HG03521 (cell line): ENCODE data around the gene TP53INP2.
"Not testable (repeated sequence)": the region's sequence is repeated elsewhere in the genome, so short reads cannot be mapped to it uniquely, and the experiment has no call there.

Experiments used
- ATAC-seq: cut with Tn5 transposase; IDR thresholded peaks from one replicate; pipeline ENCODE4 v1.9.1; 2021; ENCODE audit warnings: mild to moderate bottlenecking, moderate library complexity; ENCODE audit not compliant: unreplicated experiment

The TP53INP2 gene, protein sequence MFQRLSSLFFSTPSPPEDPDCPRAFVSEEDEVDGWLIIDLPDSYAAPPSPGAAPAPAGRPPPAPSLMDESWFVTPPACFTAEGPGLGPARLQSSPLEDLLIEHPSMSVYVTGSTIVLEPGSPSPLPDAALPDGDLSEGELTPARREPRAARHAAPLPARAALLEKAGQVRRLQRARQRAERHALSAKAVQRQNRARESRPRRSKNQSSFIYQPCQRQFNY

GRCh38 chr20:34704177-34705007 lies at the start of gene TP53INP2:
Gene TP53INP2 (plus strand): TSS chr20:34704344. CDS start chr20:34708740, 4,396 bp downstream.
- peak; percentile 47 for ATAC-seq

DNA sequence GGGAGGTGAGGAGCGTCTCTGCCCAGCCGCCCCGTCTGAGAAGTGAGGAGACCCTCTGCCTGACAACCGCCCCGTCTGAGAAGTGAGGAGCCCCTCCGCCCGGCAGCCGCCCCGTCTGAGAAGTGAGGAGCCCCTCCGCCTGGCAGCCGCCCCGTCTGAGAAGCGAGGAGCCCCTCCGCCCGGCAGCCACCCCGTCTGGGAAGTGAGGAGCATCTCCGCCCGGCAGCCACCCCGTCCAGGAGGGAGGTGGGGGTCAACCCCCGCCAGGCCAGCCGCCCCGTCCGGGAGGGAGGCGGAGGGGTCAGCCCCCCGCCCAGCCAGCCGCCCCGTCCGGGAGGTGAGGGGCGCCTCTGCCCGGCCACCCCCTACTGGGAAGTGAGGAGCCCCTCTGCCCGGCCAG lies 45.5 kb upstream of the TP53INP2 start:
- ATAC-seq = not testable (repeated sequence)

DNA sequence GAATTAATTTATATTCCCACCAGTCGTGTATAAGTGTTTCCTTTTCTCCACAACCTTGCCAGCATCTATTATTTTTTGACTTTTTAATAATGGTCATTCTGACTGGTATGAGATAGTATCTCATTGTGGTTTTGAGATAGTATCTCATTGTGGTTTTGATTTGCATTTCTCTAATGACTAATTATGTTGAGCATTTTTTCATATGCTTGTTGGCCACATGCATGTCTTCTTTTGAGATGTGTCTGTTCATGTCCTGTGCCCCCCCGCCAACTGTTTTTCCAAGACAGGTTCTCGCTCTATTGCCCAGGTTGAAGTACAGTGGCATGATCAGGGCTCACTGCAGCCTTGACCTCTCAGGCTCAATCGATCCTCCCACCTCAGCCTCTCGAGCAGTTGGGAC lies 42.3 kb upstream of the TP53INP2 start:
- ATAC-seq = not testable (repeated sequence)

GRCh38 chr20:34663213-34663943 lies 40.8 kb upstream of the TP53INP2 start:
- no peak for ATAC-seq

- ATAC-seq = not testable (repeated sequence)
These were observed 39.4 kb upstream of the TP53INP2 start for GRCh38 chr20:34664751-34665150.

DNA sequence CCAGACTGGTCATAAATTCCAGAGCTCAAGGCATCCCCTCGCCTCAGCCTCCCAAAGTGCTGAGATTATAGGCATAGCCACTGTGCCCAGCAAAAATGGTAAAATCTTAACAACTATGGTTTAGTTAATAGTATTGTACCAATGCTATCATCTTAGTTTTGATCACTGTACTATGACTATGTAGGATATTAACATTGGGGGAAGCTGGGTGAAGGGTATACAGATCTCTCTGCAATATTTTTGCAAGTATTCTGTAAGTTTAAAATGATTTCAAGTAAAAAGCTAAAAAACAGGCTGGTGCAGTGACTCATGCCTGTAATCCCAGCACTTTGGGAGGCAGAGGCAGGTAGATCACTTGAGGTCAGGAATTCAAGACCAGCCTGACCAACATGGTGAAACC lies 35.0 kb upstream of the TP53INP2 start:
- ATAC-seq = no peak

- no peak for ATAC-seq
These were observed 30.7 kb upstream of the TP53INP2 start for GRCh38 chr20:34673412-34673811.

GRCh38 chr20:34675561-34675960 lies 28.6 kb upstream of the TP53INP2 start:
- ATAC-seq = no peak

DNA sequence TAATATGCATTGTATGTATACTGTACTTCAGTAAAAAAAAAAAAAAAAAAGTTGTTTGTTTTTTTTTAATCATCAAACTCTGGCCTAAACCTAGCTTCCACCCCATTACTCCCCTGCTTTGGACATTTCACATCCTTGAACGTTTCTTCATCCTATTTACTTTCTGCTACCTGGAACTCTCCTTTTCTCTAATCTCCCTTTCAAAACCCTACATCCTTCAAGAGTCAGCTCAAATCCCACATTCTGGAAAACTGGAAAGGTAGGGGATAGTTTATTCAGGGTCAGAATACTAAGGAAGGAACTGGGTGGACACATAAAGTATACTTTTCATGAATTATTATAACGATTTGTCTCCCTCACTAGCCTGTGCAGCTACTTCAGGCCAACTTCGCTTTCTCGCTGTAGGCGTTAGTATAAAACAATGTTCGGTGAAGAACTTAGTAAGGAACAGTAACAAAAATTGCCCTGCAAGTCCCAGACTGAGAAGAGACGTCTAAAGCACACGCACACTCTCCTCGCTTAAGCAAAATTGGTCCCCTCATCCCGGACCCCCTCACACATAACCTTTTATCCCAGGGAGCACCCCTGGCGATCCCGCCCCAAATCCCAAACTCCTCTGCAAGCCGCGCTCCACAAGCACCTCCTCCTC lies 28.0 kb upstream of the TP53INP2 start:
- no peak for ATAC-seq

DNA sequence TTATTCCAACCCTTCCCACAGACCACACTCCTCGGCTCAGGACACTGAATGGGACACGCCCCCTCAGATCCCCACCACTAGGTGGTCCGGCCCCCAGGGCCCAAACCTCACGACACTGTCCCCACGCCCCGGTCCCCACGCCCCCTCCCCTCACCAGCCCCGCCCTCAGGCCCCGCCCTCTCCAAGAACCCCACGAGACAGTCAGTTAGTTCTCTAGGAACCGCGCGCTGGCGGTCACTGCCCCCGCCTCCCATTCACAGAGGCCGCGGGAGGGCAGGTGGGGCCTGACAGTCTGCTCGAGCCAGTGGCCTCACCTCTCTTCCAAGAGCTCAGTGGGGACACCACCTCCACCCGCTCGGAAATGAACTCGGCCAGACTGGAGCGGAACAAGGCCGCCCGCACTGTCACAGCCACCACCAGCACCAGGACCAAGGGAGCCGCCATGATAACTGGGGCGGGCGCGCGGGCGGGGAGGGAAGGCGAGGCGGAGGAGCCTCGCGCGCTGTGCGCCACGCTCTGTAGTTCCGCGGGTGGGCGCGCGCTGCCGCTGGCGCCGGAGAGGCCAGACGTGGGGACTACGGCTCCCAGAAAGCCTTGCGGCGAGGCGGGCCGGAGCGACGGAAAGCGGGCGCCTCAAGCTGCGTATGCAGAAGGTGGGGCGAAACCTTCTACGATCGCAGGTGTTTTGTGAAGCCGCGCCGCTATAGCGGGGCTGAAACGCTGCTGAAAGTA lies 27.3 kb upstream of the TP53INP2 start, which contains the start of gene PIGU:
Gene PIGU, minus strand, starts transcription at position 451 of the 732 bp plus-strand sequence. Its CDS starts 7 bp downstream, at position 444.
- ATAC-seq = peak; percentile 93

DNA sequence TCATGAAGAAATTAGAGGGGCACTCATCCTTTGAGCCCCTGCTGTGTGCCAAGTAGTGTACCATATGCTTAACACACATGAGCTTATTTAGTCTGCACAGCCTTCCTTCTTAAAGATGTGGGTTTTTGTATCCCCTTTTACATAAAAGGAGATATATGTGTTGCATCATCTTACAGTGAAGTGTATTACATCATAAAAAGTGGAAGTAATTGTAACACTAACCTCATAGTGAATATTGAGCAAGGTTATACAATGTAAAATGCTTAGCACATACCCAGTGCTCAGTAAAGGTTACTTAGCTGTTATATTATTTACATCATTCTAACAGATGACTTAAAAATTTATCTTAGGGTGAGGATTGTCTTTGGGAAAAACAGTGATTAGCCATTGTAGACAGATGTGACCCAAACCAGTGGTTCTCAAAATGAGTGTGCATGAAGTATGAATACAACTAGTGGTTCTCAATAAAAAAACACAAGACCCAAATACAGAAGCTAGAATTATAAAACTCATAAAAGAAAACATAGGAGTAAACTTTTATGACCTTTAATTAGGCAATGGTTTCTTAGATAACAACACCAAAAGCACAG lies 23.5 kb upstream of the TP53INP2 start:
- ATAC-seq = no peak

DNA sequence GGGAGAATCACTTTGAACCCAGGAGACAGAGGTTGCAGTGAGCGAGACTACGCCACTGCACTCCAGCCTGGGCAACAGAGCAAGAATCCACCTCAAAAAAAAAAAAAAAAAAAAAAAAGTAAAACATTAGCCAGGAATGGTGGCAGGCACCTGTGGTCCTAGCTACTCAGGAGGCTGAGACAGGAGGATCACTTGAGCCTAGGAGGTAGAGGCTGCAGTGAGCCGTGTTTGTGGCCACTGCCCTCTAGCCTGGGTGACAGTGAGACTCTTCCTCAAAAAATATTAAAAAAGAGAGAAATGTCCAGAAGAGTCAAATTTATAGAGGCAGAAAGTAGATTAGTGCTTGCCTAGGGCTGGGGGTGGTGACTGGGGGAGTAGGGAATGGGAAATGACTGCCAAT lies 20.5 kb upstream of the TP53INP2 start:
- no peak for ATAC-seq

DNA sequence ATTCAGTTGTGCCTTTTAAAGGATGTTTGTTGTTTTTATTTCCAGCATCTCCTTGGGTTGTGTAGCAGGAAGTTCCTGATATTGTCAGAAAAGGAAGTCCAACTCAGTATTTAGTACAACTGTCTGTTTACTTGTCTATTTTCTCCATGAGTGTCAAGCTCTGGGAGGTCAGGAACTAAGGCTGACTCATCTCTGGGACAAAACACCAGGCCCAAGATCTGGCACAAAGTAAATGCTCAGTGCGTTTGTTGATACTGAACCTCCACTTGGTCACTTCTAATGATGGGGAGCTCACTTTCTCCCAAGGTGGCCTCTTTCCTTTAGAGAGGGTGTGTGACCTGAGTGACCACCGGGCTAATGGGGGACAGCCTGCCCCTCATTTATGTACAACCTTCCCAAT lies 14.7 kb upstream of the TP53INP2 start:
- ATAC-seq = no peak

GRCh38 chr20:34691838-34692237 lies 12.3 kb upstream of the TP53INP2 start:
- ATAC-seq = no peak

- no peak for ATAC-seq
These were observed 10.7 kb upstream of the TP53INP2 start for GRCh38 chr20:34693414-34693813.

DNA sequence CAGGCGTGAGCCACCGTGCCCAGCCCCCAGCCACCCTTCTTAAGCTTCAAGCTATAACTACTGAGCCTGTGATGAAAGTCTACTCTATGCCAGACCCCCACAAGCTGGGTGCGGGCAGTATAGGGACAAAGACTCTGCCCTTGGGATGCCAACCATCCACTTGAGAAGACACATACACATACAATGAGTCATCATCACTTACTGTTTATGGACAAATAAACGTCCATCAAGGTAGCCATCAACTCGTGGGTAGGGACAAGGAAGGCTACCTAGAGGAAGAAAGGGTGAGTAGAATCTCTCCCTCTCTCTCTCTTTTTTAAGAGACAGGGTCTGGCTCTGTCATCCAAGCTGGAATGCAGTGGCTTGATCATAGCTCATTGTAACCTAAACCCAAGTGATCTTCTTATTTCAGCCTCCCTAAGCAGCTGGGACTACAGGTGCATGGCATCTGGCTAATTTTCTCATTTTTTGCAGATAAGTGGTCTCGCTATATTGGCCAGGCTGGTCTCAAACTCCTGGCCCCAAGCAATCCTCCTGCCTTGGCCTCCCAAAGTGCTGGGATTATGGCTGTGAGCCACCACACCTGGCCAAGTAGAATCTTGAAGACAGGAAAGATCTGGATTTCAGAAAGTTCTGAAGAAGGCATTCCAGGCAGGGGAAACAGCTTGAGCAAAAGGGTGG lies 2.6 kb upstream of the TP53INP2 start:
- no peak for ATAC-seq

- ATAC-seq = no peak
These were observed 1.1 kb upstream of the TP53INP2 start for GRCh38 chr20:34703061-34703423.

DNA sequence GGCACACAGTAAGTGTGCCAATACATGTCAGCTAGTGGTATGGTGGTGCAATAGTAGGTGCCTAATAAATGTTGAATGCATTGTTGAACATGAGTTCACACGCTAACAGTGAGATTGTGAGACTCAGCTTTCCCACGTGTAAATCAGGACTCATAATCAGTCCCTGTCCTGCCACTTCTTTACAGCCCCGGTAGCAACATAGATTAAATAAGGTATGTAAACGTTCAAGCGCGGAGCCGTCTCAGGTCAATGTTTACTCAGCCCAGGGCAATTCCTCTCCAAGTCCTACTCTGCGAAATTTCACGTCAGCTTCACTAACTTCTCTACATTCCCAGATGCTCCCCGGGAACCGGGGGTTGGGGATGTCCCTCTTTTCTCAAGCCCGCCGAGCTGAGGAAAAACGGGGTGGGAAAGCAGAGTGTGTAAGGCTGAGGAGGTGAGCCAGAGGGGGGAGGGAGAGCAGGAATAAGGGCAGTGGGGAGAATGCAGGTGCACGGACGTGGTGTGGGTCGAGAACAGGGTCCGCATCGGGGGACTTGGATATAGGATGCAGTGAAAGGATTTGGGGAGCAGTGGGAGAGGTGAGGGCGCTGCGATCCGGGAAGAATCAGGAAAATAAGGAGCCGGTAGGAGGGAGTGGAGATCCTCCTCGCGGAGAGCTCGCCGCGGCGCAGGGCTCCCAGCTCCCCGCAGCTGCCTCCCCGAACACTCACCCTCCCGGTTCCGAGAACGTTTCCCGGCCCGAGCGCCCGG lies 544 bp upstream of the TP53INP2 start:
- no peak for ATAC-seq

DNA sequence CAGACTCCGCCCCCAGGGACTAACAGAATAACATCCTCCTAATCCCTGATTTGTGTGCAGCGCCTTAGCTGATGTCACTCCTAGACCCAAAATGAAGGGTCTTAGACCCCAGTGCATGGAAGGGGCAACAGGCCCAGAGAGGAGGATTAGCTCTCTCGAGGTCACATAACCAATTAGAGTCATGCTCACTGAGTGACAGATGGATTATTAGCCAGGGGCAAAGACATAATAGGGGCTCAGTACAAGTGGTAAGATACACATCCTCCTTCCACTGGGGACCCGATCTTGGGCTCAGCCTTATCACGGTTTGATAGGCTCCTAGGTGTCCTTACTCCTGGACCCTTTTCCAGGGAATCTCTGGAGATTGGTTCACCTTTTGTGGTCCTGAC lies 858 bp downstream of the TP53INP2 start:
- ATAC-seq = no peak
